Immature natural killer cell (primary cell): ENCODE measurements around the gene PARD3B. TPM values are rescaled to one million over a fixed set of nuclear protein-coding genes. Genes with fewer than 3 reads are reported as not detected.

ENCODE experiments used
- DNase-seq, 3 donors: peaks; one replicate each; pipeline ENCODE4 v3.0.0; 2022; ENCODE audit warnings: mixed read lengths in 1 of 3
- H3K27ac Mint-ChIP-seq, 6 donors: one replicate each; pipeline ENCODE4 v1.8.0; 2020; ENCODE audit warnings: mixed read lengths in 6 of 6, mild to moderate bottlenecking in 5 of 6, inconsistent platforms in 4 of 6, moderate library complexity in 3 of 6
- H3K27me3 Mint-ChIP-seq, 3 donors: one replicate each; pipeline ENCODE4 v1.8.0; 2020 to 2021; ENCODE audit warnings: low read depth in 3 of 3, mild to moderate bottlenecking in 3 of 3, mixed read lengths in 3 of 3, moderate library complexity in 3 of 3, inconsistent platforms in 1 of 3
- H3K36me3 Mint-ChIP-seq, 3 donors: one replicate each; pipeline ENCODE4 v1.8.0; 2020; ENCODE audit warnings: mixed read lengths in 3 of 3, inconsistent platforms in 2 of 3, mild to moderate bottlenecking in 2 of 3
- H3K4me1 Mint-ChIP-seq, 2 donors: one replicate each; pipeline ENCODE4 v1.8.0; 2020; ENCODE audit warnings: inconsistent platforms in 2 of 2, mild to moderate bottlenecking in 2 of 2, mixed read lengths in 2 of 2, moderate library complexity in 1 of 2
- H3K4me3 Mint-ChIP-seq, 5 donors: one replicate each; pipeline ENCODE4 v1.8.0; 2020; ENCODE audit warnings: mild to moderate bottlenecking in 5 of 5, mixed read lengths in 5 of 5, inconsistent platforms in 3 of 5, moderate library complexity in 3 of 5
- H3K9me3 Mint-ChIP-seq, 6 donors: one replicate each; pipeline ENCODE4 v1.8.0; 2020; ENCODE audit warnings: mild to moderate bottlenecking in 6 of 6, mixed read lengths in 6 of 6, inconsistent platforms in 4 of 6, moderate library complexity in 3 of 6
- polyA plus RNA-seq, 3 donors: library from polyadenylated mRNA; unstranded; fragments of 300-500 nt; fragmentation: Illumina TruSeq; gene quantifications; one replicate each; pipeline ENCODE4 v1.2.3, GENCODE V29; 2021

Gene PARD3B
- polyA plus RNA-seq, 3 donors from 2014 or later = not detected

DNA sequence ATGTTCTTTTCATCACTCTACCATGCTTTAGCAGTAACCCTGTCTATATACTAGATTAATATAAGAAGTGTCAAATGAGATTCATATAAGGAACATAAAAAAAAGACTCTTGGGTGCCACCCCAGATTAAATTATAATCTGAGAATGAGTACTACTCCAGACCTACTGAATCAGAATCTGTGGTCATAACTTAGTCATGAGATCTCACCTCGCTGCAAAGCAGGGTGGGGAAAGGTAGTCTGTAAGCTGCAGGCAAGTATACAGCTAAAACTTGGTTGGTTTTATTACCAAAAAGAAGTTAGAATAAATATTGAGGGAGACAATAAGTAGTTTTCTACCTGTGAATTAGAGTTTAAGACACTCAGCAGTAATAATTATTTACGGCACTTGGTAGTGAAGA, 175.6 kb downstream of the PARD3B start:
- Mint-ChIP-seq H3K4me3 (no peak overlapping the region), H3K36me3 (no peaks in the 10 kb centered on the region), H3K9me3 (peaks cover 0 to 8% (median 3%) of the 10 kb centered on the region in 6 donors), H3K27me3 (no peaks in the 10 kb centered on the region), H3K4me1 (no peaks in the 10 kb centered on the region), H3K27ac (no peak overlapping the region)
- no peak for DNase-seq

DNA sequence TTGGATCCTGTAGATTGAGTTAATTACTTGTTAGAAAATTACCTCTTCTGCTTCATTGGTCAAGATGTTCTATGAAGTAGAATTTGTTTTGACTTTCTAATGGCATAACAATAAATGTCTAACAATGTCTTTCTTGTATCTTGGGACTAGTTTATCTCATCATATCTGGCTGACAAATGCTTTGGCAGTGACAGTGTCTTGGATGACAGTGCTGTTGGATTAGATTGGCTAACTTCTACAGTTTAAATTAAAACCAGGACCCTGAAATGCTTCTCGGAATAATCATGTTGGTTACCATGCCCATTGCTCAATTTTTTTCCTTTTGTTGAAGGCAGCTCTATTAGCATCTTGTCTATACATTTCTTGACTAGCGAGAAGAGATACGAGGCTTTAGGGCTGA, 176.9 kb downstream of the PARD3B start:
- Mint-ChIP-seq H3K36me3 (no peaks in the 10 kb centered on the region), H3K9me3 (peaks cover 0 to 6% (median 2%) of the 10 kb centered on the region in 6 donors), H3K27me3 (no peaks in the 10 kb centered on the region), H3K4me3 (no peak overlapping the region), H3K27ac (no peak overlapping the region), H3K4me1 (no peaks in the 10 kb centered on the region)
- no peak for DNase-seq

DNA sequence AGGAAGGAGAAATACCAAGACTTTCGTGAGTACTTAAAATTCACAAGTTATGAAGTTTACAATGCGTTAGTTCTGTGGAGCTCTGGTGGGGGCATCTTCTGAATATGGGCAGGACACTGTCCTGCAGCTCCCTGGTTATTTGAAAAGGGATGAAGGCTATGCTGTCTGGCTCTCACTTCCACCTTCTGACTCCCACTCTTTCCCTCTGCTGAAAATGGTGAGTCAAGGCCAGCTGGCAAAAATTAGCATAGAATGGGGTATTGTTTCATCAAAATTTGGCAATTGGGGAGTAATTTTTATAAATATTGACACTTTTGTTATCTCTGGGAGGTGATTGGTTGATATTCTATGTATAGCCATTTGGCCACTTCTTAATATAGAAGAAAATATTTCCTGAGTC, 177.4 kb downstream of the PARD3B start:
- H3K4me3 Mint-ChIP-seq = no peak overlapping the region
- DNase-seq = no peak

DNA sequence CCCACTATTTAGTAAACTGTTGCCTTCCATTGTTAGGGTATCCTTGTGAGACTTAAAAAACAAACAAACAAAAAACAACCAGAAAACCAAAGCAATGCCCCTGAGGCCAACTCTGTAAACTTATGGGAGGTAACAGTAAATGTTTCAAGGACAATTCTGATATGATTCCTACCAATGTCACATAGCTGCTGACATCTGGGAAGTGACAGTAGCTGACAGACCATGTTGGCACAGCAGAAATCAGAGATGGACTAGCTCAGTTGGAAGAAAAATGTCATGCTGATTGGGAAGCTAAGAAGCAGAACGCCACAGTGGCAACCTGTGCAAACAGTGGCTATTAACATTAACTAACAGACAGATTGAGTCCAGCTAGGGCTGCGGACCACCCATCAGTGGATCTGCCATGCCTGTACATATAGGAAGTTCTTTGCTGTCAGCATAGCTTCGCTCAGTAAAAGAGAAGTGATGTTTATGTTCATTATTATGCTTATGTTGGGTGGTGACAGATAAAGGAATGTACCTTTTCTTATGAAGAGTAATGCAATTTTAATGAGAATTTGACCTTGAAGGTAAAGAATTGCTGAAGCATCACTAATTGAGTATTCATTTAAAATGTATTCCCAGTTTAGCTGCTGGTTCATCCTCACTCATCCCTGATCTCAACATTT, 180.6 kb downstream of the PARD3B start:
- Mint-ChIP-seq H3K27me3 (no peaks in the 10 kb centered on the region), H3K27ac (no peak overlapping the region), H3K9me3 (no peaks in the 10 kb centered on the region), H3K4me3 (no peak overlapping the region), H3K4me1 (no peaks in the 10 kb centered on the region), H3K36me3 (no peaks in the 10 kb centered on the region)
- DNase-seq = no peak

More for the DNA sequence above, 177.4 kb downstream of the PARD3B start:
- no peaks in the 10 kb centered on the region for H3K4me1 Mint-ChIP-seq
- peaks cover 0 to 6% (median 0%) of the 10 kb centered on the region in 6 donors for H3K9me3 Mint-ChIP-seq
- H3K36me3 Mint-ChIP-seq = no peaks in the 10 kb centered on the region
- H3K27me3 Mint-ChIP-seq = no peaks in the 10 kb centered on the region
- no peak overlapping the region for H3K27ac Mint-ChIP-seq

DNA sequence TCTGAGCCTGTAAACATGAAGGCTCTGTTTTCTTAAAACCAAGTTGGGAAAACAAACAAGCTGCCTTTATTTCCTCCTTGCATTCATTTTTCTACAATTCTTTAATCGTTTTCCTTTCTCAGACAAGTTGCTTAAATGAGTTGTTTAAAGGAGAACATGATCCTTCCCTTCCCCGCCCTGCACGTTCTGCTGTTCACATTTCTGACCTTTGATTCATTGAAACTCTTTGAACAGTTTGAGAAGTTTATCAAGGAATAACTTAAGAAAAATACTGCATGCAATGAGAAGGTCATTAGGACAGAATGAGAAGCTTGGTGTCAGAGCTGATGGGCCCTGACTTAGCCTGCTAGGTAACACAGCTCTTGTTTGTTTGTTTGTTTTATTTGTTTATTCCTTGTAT, 181.6 kb downstream of the PARD3B start:
- no peaks in the 10 kb centered on the region for H3K4me1 Mint-ChIP-seq
- H3K36me3 Mint-ChIP-seq = no peaks in the 10 kb centered on the region
- no peak overlapping the region for H3K27ac Mint-ChIP-seq
- no peak overlapping the region for H3K4me3 Mint-ChIP-seq
- no peaks in the 10 kb centered on the region for H3K27me3 Mint-ChIP-seq
- no peaks in the 10 kb centered on the region for H3K9me3 Mint-ChIP-seq
- no peak for DNase-seq

DNA sequence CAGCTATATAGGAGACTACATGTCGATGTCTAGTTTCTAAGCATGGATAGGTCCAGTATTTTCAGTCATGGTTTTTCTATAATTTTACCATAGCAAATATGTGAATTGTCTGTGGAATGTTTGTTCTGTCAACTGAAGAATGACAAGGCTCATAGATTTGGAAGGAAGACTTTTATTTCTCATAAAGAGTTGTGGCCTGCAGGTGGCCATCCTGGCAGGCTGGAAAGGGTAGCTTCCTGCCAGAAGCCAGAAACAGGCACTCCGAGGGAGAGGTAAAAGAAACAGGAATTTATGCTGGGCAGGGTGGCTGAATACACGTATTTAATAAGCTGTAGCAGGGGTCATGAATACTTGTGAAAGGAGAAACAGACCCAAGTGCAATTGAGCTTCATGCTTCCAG, 182.1 kb downstream of the PARD3B start:
- Mint-ChIP-seq H3K4me1 (no peaks in the 10 kb centered on the region), H3K36me3 (no peaks in the 10 kb centered on the region), H3K27me3 (peaks cover 0 to 3% (median 2%) of the 10 kb centered on the region in 3 donors), H3K27ac (no peak overlapping the region), H3K4me3 (no peak overlapping the region), H3K9me3 (no peaks in the 10 kb centered on the region)
- no peak for DNase-seq

DNA sequence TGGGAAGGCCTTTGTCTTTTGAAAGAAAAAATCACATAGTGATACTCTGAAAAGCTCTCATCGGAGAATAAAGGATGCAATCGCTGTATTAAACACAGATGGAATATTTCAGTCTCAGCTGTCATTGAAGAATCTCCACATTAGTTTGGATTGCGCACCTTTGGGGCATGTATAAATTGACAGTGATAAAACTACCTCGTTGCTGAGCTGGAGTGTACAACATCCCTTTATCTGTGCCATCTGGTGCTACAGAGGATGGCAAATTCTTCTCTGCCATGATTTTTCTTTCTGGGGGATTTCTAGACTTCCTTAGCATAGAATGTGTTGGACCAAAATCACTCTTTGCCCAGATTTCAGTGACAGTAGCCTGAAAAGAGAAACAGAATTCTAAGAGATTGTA, 185.3 kb downstream of the PARD3B start:
- H3K4me1 Mint-ChIP-seq = no peaks in the 10 kb centered on the region
- H3K9me3 Mint-ChIP-seq = peaks cover 0 to 5% (median 0%) of the 10 kb centered on the region in 6 donors
- no peaks in the 10 kb centered on the region for H3K36me3 Mint-ChIP-seq
- H3K4me3 Mint-ChIP-seq = no peak overlapping the region
- peaks cover 0 to 3% (median 2%) of the 10 kb centered on the region in 3 donors for H3K27me3 Mint-ChIP-seq
- no peak overlapping the region for H3K27ac Mint-ChIP-seq
- no peak for DNase-seq

DNA sequence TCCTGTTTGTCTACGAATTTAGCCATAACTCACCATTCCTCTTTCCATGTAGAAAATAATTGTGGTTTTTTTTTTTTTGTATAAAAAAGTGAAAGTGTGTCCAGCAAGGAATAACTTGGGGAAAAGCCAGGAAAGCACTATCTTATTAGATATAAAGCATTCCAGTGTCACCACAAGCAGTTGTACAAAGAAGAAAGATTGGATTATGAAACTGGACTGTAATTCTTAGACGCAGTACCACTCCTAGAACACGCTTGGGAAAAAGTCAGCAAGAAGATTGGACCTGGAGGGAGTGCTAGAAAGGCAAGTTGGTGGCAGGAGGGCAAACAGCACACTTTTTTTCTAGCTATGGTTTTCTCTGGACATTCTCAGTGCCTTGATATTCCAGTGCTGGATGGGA, 186.7 kb downstream of the PARD3B start:
- peaks cover 0 to 5% (median 1%) of the 10 kb centered on the region in 6 donors for H3K9me3 Mint-ChIP-seq

DNA sequence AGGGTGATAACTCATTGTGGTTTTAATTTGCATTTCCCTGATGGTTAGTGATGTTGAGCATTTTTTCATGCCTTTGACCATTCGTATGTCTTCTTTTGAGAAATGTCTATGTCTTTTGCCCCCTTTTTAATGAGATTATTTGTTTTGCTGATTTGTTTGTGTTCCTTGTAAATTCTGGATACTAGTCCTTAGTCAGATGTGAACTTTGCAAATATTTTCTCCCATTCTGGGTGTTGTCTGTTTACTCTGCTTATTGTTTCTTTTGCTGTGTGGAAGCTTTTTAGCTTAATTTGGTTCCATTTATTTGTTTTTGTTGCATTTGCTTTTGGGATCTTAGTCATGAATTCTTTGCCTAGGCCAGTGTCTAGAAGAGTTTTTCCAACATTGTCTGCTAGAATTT, 192.0 kb downstream of the PARD3B start:
- Mint-ChIP-seq H3K9me3 (peaks cover 0 to 18% (median 8%) of the 10 kb centered on the region in 6 donors), H3K4me1 (no peaks in the 10 kb centered on the region), H3K4me3 (no peak overlapping the region), H3K27me3 (peaks cover 0 to 2% (median 0%) of the 10 kb centered on the region in 3 donors), H3K27ac (no peak overlapping the region), H3K36me3 (no peaks in the 10 kb centered on the region)
- no peak for DNase-seq

More for the DNA sequence above, 186.7 kb downstream of the PARD3B start:
- H3K36me3 Mint-ChIP-seq = no peaks in the 10 kb centered on the region
- no peak overlapping the region for H3K27ac Mint-ChIP-seq
- no peak for DNase-seq
- peaks cover 0 to 3% (median 2%) of the 10 kb centered on the region in 3 donors for H3K27me3 Mint-ChIP-seq
- no peak overlapping the region for H3K4me3 Mint-ChIP-seq
- H3K4me1 Mint-ChIP-seq = no peaks in the 10 kb centered on the region

DNA sequence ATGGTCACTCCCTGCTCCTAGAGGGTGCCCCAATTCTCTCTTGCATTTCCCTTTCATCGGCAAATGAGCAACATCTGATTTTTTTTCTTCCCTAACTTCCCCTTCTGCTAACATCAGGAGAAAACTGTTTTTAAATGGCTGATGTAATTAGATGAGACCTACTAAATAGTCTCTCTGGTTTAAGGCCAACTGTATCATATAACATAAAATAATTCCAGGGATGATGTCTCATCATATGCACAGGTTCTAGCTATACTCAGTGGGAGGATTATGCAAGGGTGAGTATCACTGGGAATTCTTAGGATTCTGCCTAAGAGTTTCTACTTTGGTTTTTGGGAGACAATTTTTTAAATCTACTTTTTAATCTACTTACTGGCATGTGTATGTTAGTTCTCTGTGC, 193.4 kb downstream of the PARD3B start:
- H3K27ac Mint-ChIP-seq = no peak overlapping the region

DNA sequence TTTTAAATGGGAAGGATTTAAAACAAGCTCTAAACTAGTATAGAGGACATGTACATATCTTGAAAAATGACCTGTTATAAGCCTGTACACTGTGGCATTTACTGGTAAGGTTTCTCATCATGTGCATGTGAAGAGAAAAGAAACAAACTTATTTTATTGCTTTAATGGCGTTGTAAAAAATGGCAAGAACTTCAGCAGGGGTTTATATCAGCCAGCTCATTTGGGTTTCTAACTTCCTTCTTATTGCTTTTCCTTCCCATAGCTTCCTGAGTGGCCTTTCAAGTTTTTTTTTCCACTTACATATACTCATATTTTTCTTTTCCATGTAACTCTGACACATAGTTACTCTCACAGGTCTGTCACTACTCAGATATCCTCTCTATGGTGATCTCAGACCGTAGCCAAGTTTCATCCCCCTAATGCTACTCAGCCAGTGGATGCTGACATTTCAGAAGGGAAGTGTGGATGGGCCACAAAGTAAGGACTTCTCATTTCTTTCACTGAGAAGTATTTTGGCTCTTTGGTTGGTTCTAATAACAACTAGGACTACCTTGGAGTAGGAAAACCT, 198.2 kb downstream of the PARD3B start:
- Mint-ChIP-seq H3K4me1 (no peaks in the 10 kb centered on the region), H3K36me3 (no peaks in the 10 kb centered on the region), H3K4me3 (no peak overlapping the region), H3K27ac (no peak overlapping the region), H3K27me3 (peaks cover 0 to 2% (median 0%) of the 10 kb centered on the region in 3 donors), H3K9me3 (peaks cover 0 to 12% (median 5%) of the 10 kb centered on the region in 6 donors)
- DNase-seq = no peak

More for the DNA sequence above, 193.4 kb downstream of the PARD3B start:
- peaks cover 0 to 2% (median 0%) of the 10 kb centered on the region in 3 donors for H3K27me3 Mint-ChIP-seq
- H3K4me3 Mint-ChIP-seq = no peak overlapping the region
- peaks cover 0 to 18% (median 8%) of the 10 kb centered on the region in 6 donors for H3K9me3 Mint-ChIP-seq
- H3K4me1 Mint-ChIP-seq = no peaks in the 10 kb centered on the region
- no peak for DNase-seq
- no peaks in the 10 kb centered on the region for H3K36me3 Mint-ChIP-seq

DNA sequence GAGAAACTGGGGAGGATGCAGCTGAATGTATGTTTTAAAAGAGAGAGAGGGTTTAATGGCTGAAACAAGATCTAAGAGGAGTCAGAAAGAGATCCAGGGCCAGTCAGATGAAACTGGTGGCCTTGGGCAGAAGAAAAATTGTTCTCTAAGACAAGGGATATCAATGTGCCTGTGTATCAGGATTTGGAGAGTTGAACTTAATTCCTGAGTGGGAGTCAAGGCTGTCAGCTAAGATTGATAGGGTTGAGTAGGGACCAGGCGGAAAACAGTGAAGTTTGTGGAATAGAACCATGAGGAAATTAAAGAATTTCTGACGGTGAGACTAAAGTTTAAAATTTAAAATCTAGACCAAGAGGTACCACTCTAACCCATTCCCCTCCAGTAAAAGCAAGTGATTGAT, 199.2 kb downstream of the PARD3B start:
- no peak for DNase-seq
- peaks cover 0 to 12% (median 5%) of the 10 kb centered on the region in 6 donors for H3K9me3 Mint-ChIP-seq
- H3K27ac Mint-ChIP-seq = no peak overlapping the region
- H3K4me3 Mint-ChIP-seq = no peak overlapping the region
- no peaks in the 10 kb centered on the region for H3K36me3 Mint-ChIP-seq
- H3K4me1 Mint-ChIP-seq = no peaks in the 10 kb centered on the region
- H3K27me3 Mint-ChIP-seq = peaks cover 0 to 2% (median 0%) of the 10 kb centered on the region in 3 donors

DNA sequence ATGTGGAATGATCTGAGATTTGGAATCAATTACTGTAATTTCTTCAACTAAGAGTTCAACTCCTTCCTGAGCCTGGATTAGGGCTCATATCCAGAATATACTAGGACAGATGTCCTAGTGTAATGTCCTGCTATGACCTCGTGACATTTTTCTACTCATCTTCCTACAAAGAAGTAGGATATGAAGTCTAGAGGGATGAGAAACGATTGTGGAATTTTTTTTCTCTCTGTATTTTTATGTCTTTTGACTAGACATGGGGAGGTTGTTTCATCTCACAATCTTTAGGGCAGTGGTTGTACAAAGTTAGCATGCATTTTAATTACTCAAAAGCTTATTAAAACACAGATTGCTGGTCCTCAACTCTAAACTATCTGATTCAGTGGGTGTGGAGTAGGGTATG, 203.0 kb downstream of the PARD3B start:
- Mint-ChIP-seq H3K27ac (no peak overlapping the region), H3K9me3 (peaks cover 0 to 7% (median 5%) of the 10 kb centered on the region in 6 donors), H3K27me3 (peaks cover 0 to 1% (median 0%) of the 10 kb centered on the region in 3 donors), H3K36me3 (no peaks in the 10 kb centered on the region), H3K4me1 (no peaks in the 10 kb centered on the region), H3K4me3 (no peak overlapping the region)
- DNase-seq = no peak

DNA sequence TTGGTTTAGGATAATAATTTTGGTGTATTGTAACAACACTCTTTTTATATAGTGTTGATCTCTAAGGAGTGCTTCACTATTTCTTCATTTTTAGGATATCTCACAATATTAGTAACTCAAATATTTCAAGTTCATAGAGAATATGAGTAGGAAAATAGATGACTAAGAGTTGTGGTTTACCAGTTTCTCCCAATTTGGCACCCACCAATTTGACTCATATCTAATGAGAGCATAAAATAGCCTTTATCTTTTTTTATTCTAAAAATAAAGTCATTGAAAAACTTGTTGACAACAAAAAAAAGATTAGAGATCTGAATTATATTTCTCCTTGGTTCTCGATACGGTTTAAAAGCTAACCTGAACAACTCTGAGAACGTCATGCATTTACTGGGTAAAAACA, 204.0 kb downstream of the PARD3B start:
- H3K4me3 Mint-ChIP-seq = no peak overlapping the region
- no peaks in the 10 kb centered on the region for H3K36me3 Mint-ChIP-seq
- peaks cover 0 to 7% (median 5%) of the 10 kb centered on the region in 6 donors for H3K9me3 Mint-ChIP-seq
- no peaks in the 10 kb centered on the region for H3K4me1 Mint-ChIP-seq
- H3K27ac Mint-ChIP-seq = no peak overlapping the region
- H3K27me3 Mint-ChIP-seq = peaks cover 0 to 1% (median 0%) of the 10 kb centered on the region in 3 donors
- no peak for DNase-seq
